GM20000 (cell line): ENCODE results near the gene SSNA1.
"Not testable (repeated sequence)": the region's sequence is repeated elsewhere in the genome, so short reads cannot be mapped to it uniquely, and the experiment has no call there.

Experiments used
- DNase-seq: peaks from one replicate; pipeline ENCODE4 v3.0.0; 2012; ENCODE audit warnings: low spot score
- CTCF ChIP-seq: IDR thresholded peaks from 2 replicates; pipeline ENCODE4 v1.5.1; 2012; ENCODE audit warnings: mild to moderate bottlenecking, control low read depth; ENCODE audit errors: extremely low read depth, missing control alignments

The SSNA1 gene

DNA sequence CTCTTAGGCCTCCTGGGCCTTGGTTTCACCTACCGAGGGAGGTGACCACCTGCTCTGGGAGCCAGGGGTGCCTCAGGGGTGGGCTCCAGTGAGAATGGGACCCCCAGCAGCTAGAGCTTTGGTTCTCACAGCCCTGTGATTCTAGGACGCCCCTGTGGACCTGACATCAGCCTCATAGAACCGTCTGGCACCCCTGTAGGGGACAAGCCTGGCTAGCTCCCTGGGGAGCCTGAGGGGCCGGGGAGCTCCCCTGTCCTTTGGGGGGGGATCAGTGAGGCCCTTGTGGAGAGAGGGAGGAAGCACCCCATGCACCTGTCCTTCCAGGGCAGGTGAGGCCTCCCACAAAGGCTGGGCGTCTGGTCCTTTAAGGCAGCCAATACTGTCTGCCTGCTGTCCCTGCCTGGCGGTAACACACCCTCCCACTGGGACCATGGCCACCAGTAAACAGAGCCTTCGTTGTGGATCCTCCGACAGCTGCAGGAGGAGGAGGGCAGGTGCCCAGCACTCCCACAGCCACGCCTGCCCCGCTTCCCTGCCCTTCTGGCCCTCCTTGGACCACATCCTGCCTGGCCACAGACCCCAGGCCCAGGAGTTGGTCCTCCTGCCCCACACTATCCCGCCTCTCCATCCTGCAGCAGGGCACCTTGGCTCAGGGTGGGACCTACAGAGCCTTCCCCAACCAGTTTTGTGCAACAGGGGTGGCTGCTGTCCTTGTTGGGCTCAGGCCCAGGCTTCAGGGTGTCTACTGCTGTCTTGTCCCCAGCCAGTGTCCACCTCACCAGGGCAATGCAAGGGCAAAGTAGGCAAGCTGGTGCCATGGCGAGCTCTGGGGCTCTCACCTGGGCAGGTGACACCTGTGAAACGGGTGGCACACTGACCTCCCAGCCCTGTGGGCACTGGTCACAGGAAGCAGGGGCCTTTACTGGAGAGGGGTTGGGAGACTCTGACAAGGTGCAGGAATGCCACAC lies 49.6 kb downstream of the SSNA1 start:
- DNase-seq, result no peak
- no peak for TF ChIP-seq CTCF

- DNase-seq, result not testable (repeated sequence)
Measured at GRCh38 chr9:137239541-137240200, 51.2 kb downstream of the SSNA1 start.
